ENCODE data around the gene THBD. TPM values are rescaled to one million over a fixed set of nuclear protein-coding genes. Genes with fewer than 3 reads are reported as not detected.

THBD gene
- total RNA-seq, 1 experiment from 2014 or later: not detected

Other genes starting within 250 kb of the THBD start
- gene SSTR4, start 14.4 kb downstream of the THBD start, total RNA-seq (2014; rRNA removed; shearing (Covaris generic); ENCODE audit: low replicate concordance): not detected in 2 replicates
- not detected in 2 replicates for gene CD93, start 36.7 kb upstream of the THBD start, total RNA-seq (2014; rRNA removed; shearing (Covaris generic); ENCODE audit: low replicate concordance)

Data from Karpas-422 (cell line).